GM23338 (cell line): Measurements from ENCODE around the gene TNS3.

Source experiments
- CREB1 ChIP-seq: fragments of 250-450 bp; sonication (Bioruptor Pico); IDR thresholded peaks from 2 replicates; pipeline ENCODE4 v1.5.0; 2020; ENCODE audit warnings: low read depth, mild to moderate bottlenecking, moderate library complexity
- EZH2 ChIP-seq: fragments of 200-600 bp; sonication (generic); IDR thresholded peaks from one replicate; pipeline ENCODE4 v1.8.0; 2017; ENCODE audit warnings: antibody characterized with exemption, mild to moderate bottlenecking, low read depth; ENCODE audit not compliant: unreplicated experiment
- EZH2phosphoT487 ChIP-seq: fragments of 200-600 bp; sonication (generic); IDR thresholded peaks from one replicate; pipeline ENCODE4 v1.8.1; 2018; ENCODE audit warnings: antibody characterized with exemption; ENCODE audit not compliant: unreplicated experiment
- JUNB ChIP-seq: IDR thresholded peaks from one replicate; pipeline ENCODE4 v1.6.1; 2016; ENCODE audit warnings: antibody characterized with exemption; ENCODE audit not compliant: unreplicated experiment
- POLR2AphosphoS5 ChIP-seq: IDR thresholded peaks from 2 replicates; pipeline ENCODE4 v1.6.1; 2016; ENCODE audit warnings: antibody characterized with exemption, low read depth
- TF ChIP-seq, protein P1 (sequence below), 2 experiments: fragments of 200-600 bp in 1 of 2; sonication (generic) in 1 of 2; conservative IDR thresholded peaks; 2 replicates each; pipeline versions ENCODE4 v1.5.1 to v1.6.1; 2016 to 2017; ENCODE audit warnings: antibody characterized with exemption in 2 of 2, low read depth in 2 of 2, mild to moderate bottlenecking in 2 of 2, moderate library complexity in 1 of 2
- TF ChIP-seq, protein P2 (sequence below): IDR thresholded peaks from one replicate; pipeline ENCODE4 v1.6.1; 2018; ENCODE audit warnings: antibody characterized with exemption; ENCODE audit not compliant: unreplicated experiment
- TF ChIP-seq, protein P3 (sequence below): IDR thresholded peaks from 2 replicates; pipeline ENCODE4 v1.6.1; 2016; ENCODE audit warnings: antibody characterized with exemption

DNA sequence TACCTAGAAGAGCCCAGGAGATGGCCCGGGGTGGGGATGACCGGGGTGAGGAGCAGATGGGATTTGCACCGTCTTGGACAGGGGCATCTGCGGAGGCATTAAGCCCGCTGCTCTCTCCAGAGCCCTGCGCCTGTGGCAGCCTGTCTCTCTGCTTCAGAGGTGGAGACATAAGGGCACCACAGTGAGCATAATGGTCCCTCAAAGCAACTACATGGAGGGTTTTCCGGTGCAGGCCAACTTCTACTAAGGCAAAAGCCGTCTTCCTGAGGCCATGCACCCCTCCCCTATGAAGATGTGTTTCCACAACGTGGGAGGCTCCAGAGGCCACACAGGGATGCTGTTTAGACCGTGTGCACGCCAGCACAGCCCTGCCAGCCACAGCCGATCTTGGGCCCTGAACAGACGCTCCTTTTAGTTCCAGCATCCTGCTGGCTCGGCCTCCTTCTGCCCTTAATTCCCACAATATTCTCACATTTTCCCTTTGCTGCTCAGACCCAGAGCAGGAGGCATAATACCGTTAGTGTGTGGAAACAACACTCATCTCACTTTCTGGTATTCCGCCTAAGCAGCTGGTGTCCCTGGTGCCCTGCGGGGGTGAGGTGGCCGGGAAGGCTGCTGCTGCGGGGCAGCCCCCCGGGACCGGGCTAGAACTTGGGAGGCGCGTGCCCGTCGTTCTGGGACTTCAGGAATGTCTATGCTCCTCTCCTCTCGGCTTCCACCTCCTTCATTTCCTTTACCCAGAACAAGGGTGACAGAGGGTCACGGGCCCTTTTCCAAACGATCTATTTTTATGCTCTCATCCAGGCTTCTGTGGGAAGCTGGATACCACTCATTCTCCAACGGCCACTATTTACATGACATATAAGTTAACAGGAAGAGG is 266.9 kb downstream of the TNS3 start:
- TF ChIP-seq, protein P1, sequence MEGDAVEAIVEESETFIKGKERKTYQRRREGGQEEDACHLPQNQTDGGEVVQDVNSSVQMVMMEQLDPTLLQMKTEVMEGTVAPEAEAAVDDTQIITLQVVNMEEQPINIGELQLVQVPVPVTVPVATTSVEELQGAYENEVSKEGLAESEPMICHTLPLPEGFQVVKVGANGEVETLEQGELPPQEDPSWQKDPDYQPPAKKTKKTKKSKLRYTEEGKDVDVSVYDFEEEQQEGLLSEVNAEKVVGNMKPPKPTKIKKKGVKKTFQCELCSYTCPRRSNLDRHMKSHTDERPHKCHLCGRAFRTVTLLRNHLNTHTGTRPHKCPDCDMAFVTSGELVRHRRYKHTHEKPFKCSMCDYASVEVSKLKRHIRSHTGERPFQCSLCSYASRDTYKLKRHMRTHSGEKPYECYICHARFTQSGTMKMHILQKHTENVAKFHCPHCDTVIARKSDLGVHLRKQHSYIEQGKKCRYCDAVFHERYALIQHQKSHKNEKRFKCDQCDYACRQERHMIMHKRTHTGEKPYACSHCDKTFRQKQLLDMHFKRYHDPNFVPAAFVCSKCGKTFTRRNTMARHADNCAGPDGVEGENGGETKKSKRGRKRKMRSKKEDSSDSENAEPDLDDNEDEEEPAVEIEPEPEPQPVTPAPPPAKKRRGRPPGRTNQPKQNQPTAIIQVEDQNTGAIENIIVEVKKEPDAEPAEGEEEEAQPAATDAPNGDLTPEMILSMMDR (conservative IDR thresholded peaks at IDR 0.05; ENCODE audit: low read depth in 2 of 2): no peak
- TF ChIP-seq EZH2phosphoT487 (no peak), POLR2AphosphoS5 (no peak), EZH2 (no peak), JUNB (no peak), CREB1 (no peak)
- TF ChIP-seq, protein P2, sequence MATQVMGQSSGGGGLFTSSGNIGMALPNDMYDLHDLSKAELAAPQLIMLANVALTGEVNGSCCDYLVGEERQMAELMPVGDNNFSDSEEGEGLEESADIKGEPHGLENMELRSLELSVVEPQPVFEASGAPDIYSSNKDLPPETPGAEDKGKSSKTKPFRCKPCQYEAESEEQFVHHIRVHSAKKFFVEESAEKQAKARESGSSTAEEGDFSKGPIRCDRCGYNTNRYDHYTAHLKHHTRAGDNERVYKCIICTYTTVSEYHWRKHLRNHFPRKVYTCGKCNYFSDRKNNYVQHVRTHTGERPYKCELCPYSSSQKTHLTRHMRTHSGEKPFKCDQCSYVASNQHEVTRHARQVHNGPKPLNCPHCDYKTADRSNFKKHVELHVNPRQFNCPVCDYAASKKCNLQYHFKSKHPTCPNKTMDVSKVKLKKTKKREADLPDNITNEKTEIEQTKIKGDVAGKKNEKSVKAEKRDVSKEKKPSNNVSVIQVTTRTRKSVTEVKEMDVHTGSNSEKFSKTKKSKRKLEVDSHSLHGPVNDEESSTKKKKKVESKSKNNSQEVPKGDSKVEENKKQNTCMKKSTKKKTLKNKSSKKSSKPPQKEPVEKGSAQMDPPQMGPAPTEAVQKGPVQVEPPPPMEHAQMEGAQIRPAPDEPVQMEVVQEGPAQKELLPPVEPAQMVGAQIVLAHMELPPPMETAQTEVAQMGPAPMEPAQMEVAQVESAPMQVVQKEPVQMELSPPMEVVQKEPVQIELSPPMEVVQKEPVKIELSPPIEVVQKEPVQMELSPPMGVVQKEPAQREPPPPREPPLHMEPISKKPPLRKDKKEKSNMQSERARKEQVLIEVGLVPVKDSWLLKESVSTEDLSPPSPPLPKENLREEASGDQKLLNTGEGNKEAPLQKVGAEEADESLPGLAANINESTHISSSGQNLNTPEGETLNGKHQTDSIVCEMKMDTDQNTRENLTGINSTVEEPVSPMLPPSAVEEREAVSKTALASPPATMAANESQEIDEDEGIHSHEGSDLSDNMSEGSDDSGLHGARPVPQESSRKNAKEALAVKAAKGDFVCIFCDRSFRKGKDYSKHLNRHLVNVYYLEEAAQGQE: no peak
- TF ChIP-seq, protein P3, sequence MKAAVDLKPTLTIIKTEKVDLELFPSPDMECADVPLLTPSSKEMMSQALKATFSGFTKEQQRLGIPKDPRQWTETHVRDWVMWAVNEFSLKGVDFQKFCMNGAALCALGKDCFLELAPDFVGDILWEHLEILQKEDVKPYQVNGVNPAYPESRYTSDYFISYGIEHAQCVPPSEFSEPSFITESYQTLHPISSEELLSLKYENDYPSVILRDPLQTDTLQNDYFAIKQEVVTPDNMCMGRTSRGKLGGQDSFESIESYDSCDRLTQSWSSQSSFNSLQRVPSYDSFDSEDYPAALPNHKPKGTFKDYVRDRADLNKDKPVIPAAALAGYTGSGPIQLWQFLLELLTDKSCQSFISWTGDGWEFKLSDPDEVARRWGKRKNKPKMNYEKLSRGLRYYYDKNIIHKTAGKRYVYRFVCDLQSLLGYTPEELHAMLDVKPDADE: no peak
